ENCODE measurements around the gene DDX47. TPM values are rescaled to one million over a fixed set of nuclear protein-coding genes. Genes with fewer than 3 reads are reported as not detected.

The DDX47 gene
- polyA plus RNA-seq (2012; ENCODE audit: insufficient read depth, insufficient read length) = 71.5 TPM

DNA sequence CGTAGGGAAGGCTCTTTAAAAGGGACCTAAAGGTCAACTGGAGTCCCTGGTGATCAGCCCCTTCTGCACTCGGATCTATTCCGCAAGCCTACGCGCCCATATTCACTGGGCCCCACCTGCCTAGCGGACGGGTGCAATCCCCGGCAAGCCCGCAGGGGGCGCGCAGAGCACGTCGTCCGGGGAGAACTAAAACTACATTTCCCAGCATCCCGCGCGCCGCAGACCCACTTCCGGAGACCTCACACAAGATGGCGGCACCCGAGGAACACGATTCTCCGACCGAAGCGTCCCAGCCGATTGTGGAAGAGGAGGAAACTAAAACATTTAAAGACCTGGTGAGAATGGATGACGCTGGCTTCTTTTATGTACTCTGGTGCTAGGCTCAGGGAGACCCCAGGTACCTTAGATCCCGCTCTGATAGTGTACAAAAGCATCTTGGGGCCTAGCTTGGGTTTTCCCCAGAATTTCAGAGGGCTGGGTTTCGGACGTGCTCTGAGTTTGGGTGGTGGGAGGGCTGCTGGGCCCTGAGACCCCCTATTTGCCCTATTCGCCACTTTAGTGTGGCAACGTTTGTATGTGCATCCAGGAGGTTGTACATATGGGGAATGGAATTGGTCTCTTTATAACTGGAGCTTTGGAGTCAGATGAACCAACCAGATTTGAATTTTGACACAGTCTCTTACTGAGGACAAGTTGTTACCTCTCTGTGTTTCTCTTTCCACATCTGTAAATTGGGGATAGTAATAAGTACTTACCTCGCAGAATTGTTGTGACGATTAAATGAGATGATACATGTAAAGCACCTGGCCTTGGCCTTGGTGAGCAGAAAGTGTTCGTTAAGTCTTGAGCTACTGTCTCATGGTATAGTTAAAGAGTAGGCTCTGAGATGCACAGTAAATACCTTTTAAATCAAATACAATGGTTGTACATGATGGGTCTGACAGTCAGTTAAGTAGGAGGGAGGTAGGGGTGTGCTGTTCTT, at the start of gene DDX47:
DDX47 (plus strand) TSS at position 227 of the 982 bp plus-strand sequence; CDS start at position 249, 22 bp downstream.
- peak within 1 kb of the TSS; percentile 84 for H3K4me3 ChIP-seq (ENCODE audit: low read length)

DNA sequence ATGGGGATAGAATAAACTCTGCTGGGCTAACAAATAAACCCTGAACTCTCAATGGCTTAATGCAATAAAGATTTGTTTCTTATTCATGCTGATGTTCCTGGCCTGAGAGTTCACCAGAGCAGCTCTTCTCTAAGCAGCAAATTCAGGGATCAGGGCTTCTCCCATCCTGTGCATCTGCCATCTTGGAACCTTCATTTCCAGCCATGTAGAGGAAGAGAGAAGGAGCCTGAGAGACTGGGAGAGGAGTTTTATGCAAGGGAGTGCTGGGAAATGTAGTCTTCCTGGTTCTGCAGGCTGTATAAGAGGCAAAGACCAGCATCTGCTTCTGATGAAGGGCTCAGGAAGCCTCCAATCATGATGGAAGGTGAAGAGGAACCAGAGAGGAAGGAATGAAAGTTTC, 48.3 kb upstream of the DDX47 start:
- no peak overlapping the region for H3K4me3 ChIP-seq (ENCODE audit: low read length)
- DNase-seq (ENCODE audit: low read depth, low spot score) = no peak

More for the DNA sequence above, at the start of gene DDX47:
- DNase-seq (ENCODE audit: low read depth, low spot score) = peak; percentile 90

DNA sequence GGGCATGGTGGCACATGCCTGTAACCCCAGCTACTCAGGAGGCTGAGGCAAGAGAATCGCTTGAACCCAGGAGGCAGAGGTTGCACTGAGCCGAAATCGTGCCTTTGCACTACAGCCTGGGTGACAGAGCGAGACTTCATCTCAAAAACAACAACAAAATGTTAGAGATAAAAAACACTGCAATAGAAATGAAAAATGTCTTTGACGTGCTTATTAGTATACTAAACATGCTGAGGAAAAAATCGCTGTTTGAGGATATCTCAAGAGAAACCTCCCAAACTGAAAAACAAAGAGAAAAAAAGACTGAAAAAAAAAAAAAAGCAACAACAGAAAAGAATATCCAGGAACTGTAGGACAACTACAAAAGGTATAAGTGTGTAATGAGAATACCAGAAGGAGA, 42.9 kb upstream of the DDX47 start:
- H3K4me3 ChIP-seq (ENCODE audit: low read length) = no peak overlapping the region
- no peak for DNase-seq (ENCODE audit: low read depth, low spot score)

- no peak for DNase-seq (ENCODE audit: low read depth, low spot score)
- no peak overlapping the region for H3K4me3 ChIP-seq (ENCODE audit: low read length)
Observed at GRCh38 chr12:12774791-12775190, 38.4 kb upstream of the DDX47 start.

DNA sequence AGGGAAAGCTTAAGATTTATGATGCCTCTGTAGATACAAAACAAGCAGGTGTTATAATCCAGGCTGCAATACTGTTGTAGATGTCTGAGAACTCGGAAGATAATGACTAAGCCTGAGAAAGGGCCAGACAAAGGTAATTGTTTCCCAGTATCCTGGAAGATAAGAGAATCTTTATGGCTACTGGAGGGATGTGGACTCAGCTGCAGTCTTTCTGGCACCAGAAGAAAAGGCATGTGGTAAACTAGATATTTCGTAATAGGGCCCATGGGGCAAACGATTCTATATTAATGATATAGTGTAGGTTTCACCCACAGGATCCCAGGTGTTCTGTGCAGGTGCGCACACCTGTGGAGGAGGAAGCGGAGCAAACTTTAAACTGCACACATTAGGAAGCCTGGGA, 36.9 kb upstream of the DDX47 start:
- H3K4me3 ChIP-seq (ENCODE audit: low read length) = no peak overlapping the region
- no peak for DNase-seq (ENCODE audit: low read depth, low spot score)

- DNase-seq (ENCODE audit: low read depth, low spot score) = no peak
Observed at GRCh38 chr12:12777092-12777491, 36.1 kb upstream of the DDX47 start.

DNA sequence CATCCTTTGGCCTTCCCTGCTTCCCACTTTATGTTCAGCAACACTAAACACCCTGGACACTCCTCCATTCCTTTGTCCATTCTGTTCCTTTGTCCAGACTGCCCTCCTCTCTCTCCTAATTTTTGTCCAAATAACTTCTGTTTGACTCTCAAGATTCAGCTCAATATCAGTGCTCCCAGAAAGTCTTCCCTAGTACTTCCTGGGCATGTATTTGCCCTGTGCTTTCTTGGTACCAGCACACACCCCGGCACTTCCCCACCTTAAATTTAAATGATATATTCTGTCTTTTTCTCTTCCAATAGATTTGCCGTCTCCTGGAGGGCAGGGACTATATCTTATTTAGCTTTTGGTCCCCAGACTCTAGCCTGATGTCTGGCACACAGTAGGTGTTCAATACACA, 34.1 kb upstream of the DDX47 start:
- no peak for DNase-seq (ENCODE audit: low read depth, low spot score)
- no peak overlapping the region for H3K4me3 ChIP-seq (ENCODE audit: low read length)

More at GRCh38 chr12:12777092-12777491, 36.1 kb upstream of the DDX47 start:
- H3K4me3 ChIP-seq (ENCODE audit: low read length) = no peak overlapping the region

- no peak for DNase-seq (ENCODE audit: low read depth, low spot score)
- H3K4me3 ChIP-seq (ENCODE audit: low read length) = no peak overlapping the region
Observed at GRCh38 chr12:12779529-12779928, 33.6 kb upstream of the DDX47 start.

DNA sequence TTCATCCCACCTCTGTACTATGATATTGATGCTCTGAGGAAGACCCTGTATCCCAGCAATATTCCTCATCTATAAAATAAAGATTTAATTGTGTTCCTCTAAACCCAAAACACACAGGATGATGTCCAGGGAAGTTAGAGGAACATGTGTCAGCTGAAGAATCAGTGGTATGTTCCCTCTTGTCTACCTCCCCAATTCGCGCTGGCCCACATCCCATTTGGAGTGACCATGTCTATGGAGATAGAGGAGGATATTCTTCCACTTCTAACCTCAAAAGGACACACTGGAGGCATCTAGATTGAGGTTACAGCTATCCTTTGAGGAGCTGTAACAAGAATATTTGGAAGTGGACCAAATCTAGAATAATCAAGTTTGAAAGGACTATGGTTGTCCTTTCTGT, 29.0 kb upstream of the DDX47 start:
- DNase-seq (ENCODE audit: low read depth, low spot score) = no peak
- H3K4me3 ChIP-seq (ENCODE audit: low read length) = no peak overlapping the region

GRCh38 chr12:12784911-12785814, 28.0 kb upstream of the DDX47 start, which contains the start of gene APOLD1:
Gene APOLD1, plus strand, starts transcription at chr12:12785659. Its CDS starts 33 bp downstream, at chr12:12785692.
- peak within 1 kb of the TSS; percentile 68 for H3K4me3 ChIP-seq (ENCODE audit: low read length)
- DNase-seq (ENCODE audit: low read depth, low spot score) = no peak

DNA sequence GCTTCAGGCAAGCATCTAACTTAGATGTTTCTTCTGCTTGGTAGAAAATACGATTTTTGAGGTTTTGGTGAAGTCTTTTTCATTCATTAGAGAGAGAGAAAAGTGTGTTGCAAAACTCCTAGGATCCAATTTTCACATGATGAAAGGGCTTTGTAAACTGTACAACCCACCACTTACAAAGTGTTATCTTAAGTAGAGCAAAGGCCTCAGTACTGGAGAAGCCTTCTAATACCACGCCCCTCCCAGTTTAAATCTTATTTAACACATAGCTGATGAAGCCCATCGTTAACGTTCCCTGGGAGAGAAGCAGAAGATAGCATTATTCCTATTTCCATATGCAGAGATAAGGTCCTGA, 26.8 kb upstream of the DDX47 start:
- DNase-seq (ENCODE audit: low read depth, low spot score) = no peak
- H3K4me3 ChIP-seq (ENCODE audit: low read length) = peak overlapping the region; percentile 68

DNA sequence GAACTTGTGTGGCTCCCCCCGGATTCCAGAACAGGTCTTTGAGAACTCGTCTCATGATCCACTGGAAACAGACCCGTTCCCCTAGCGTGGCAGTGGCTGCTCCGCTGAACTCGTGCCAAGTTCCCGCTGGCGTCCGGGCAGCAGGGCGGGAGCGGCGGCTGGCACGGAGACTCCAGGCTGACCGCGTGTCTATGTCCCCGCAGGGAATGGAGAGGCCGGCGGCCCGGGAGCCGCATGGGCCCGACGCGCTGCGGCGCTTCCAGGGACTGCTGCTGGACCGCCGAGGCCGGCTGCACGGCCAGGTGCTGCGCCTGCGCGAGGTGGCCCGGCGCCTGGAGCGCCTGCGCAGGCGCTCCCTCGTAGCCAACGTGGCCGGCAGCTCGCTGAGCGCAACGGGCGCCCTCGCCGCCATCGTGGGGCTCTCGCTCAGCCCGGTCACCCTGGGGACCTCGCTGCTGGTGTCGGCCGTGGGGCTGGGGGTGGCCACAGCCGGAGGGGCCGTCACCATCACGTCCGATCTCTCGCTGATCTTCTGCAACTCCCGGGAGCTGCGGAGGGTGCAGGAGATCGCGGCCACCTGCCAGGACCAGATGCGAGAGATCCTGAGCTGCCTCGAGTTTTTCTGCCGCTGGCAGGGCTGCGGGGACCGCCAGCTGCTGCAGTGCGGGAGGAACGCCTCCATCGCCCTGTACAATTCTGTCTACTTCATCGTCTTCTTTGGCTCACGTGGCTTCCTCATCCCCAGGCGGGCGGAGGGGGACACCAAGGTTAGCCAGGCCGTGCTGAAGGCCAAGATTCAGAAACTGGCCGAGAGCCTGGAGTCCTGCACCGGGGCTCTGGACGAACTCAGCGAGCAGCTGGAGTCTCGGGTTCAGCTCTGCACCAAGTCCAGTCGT, 26.2 kb upstream of the DDX47 start:
- DNase-seq (ENCODE audit: low read depth, low spot score) = peak; percentile 59
- peak overlapping the region; percentile 68 for H3K4me3 ChIP-seq (ENCODE audit: low read length)

DNA sequence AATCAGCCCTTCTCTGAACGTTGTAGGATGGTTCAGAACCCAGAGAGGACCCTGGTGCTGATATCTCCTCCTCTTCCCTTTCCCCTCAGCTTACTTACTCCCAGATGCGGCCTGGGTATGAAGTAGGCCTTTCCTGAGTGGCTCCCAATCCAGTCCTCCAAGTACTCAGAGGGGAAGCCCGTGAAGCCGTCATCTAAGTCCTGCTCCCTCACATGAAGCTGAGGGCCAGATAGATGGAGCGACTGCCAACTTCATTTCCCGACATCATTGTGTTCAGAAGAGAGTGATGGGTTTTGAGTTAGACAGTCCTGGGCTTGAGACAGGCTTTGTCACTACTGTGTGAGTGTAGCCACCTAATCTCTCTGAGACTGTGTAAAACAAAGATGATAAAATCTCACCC, 25.0 kb upstream of the DDX47 start:
- H3K4me3 ChIP-seq (ENCODE audit: low read length) = no peak overlapping the region
- no peak for DNase-seq (ENCODE audit: low read depth, low spot score)

- no peak overlapping the region for H3K4me3 ChIP-seq (ENCODE audit: low read length)
- peak; percentile 79 for DNase-seq (ENCODE audit: low read depth, low spot score)
Observed at GRCh38 chr12:12788675-12789368, 24.3 kb upstream of the DDX47 start.

DNA sequence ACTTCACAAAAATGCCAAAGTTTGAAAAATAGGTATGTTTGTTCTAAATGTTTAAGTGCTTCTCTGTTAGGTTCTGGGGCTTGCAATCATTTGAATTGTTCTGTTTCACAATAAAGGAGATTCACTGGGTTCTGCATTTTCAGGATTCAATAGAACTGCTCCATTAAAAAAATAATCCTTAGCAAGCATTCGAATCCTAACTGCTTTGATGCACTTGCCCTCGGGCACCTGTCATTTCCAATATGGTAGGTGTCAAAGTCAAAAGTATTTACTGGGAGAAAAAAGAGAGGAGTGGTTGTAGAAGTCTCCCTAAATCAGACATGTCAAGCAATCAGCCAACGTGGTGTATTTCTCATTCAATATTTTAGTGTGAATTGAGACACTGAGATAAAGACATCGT, 22.2 kb upstream of the DDX47 start:
- H3K4me3 ChIP-seq (ENCODE audit: low read length) = no peak overlapping the region
- DNase-seq (ENCODE audit: low read depth, low spot score) = no peak

- DNase-seq (ENCODE audit: low read depth, low spot score) = no peak
- no peak overlapping the region for H3K4me3 ChIP-seq (ENCODE audit: low read length)
Observed at GRCh38 chr12:12791756-12792369, 21.3 kb upstream of the DDX47 start.

GRCh38 chr12:12792421-12792820, 20.7 kb upstream of the DDX47 start:
- H3K4me3 ChIP-seq (ENCODE audit: low read length) = no peak overlapping the region
- no peak for DNase-seq (ENCODE audit: low read depth, low spot score)

- DNase-seq (ENCODE audit: low read depth, low spot score) = no peak
- no peak overlapping the region for H3K4me3 ChIP-seq (ENCODE audit: low read length)
Observed at GRCh38 chr12:12794686-12795085, 18.5 kb upstream of the DDX47 start.
